ENCODE measurements around the gene STX18. TPM values are rescaled to one million over a fixed set of nuclear protein-coding genes. Genes with fewer than 3 reads are reported as not detected.
"Not testable (repeated sequence)": the region's sequence is repeated elsewhere in the genome, so short reads cannot be mapped to it uniquely, and the experiment has no call there.

The STX18 gene
- total RNA-seq, 1 experiment from 2014 or later = 18.5 TPM

DNA sequence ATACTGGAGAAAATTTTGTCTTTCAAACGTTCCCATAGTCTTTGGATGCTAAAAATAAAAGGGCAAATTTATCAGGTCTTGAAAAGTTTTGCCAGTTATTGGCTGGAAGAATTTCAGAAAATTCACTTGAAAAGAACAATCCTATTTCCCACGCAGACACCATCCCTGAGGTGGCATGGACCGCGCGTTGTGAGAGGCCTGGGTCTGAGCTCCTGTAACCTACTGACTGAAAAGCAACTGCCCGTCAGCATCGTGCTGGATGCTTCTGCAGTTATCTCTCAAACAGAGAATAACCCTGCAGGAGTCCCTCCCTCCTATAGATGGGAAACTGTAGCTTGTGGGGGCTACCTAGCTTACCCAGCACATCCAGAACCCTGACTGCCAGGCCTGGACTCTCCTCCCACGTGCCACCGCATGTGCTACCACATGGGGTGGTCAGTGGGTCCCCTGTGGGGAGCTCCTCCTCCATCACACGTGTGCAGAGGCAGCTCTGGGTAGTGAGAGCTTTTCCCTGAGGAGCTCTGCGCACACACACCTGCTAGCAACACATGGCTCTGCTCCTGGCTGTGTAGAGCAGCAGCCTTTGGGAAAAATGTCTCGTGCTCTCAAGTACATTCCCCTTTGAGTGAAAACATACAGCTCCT is 118.9 kb downstream of the STX18 start (continued):
- no peak for TF ChIP-seq ZFX (IDR thresholded peaks at IDR 0.05)
- no peak for TF ChIP-seq SRF (IDR thresholded peaks at IDR 0.05; ENCODE audit: low read depth)
- TF ChIP-seq, protein P1, sequence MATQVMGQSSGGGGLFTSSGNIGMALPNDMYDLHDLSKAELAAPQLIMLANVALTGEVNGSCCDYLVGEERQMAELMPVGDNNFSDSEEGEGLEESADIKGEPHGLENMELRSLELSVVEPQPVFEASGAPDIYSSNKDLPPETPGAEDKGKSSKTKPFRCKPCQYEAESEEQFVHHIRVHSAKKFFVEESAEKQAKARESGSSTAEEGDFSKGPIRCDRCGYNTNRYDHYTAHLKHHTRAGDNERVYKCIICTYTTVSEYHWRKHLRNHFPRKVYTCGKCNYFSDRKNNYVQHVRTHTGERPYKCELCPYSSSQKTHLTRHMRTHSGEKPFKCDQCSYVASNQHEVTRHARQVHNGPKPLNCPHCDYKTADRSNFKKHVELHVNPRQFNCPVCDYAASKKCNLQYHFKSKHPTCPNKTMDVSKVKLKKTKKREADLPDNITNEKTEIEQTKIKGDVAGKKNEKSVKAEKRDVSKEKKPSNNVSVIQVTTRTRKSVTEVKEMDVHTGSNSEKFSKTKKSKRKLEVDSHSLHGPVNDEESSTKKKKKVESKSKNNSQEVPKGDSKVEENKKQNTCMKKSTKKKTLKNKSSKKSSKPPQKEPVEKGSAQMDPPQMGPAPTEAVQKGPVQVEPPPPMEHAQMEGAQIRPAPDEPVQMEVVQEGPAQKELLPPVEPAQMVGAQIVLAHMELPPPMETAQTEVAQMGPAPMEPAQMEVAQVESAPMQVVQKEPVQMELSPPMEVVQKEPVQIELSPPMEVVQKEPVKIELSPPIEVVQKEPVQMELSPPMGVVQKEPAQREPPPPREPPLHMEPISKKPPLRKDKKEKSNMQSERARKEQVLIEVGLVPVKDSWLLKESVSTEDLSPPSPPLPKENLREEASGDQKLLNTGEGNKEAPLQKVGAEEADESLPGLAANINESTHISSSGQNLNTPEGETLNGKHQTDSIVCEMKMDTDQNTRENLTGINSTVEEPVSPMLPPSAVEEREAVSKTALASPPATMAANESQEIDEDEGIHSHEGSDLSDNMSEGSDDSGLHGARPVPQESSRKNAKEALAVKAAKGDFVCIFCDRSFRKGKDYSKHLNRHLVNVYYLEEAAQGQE (IDR thresholded peaks at IDR 0.05; ENCODE audit: low read depth) = no peak
- TF ChIP-seq, protein P2, sequence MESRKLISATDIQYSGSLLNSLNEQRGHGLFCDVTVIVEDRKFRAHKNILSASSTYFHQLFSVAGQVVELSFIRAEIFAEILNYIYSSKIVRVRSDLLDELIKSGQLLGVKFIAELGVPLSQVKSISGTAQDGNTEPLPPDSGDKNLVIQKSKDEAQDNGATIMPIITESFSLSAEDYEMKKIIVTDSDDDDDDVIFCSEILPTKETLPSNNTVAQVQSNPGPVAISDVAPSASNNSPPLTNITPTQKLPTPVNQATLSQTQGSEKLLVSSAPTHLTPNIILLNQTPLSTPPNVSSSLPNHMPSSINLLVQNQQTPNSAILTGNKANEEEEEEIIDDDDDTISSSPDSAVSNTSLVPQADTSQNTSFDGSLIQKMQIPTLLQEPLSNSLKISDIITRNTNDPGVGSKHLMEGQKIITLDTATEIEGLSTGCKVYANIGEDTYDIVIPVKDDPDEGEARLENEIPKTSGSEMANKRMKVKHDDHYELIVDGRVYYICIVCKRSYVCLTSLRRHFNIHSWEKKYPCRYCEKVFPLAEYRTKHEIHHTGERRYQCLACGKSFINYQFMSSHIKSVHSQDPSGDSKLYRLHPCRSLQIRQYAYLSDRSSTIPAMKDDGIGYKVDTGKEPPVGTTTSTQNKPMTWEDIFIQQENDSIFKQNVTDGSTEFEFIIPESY (IDR thresholded peaks at IDR 0.05; ENCODE audit: extremely low read depth, insufficient replicate concordance, low read length) = no peak
- no peak for TF ChIP-seq SIN3A (IDR thresholded peaks at IDR 0.05; ENCODE audit: low read depth)

DNA sequence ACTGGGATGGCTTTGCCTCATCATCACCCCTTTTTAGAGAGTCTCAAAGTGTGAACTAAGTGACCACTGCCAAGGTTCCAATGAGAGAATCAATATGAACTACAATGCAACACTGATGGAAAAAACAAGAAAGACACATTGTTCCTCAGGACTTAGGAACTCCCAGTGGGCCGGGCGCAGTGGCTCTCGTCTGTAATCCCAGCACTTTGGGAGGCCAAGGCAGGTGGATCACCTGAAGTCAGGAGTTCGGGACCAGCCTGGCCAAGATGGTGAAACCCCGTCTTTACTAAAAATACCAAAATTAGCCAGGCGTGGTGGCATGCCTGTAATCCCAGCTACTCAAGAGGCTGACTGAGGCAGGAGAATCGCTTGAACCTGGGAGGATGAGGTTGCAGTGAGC is 119.7 kb downstream of the STX18 start:
- intact Hi-C loops (cut with micrococcal nuclease); H3K4me3 ChIP-seq (replicated peaks in 1 of 2; ENCODE audit: low read depth in 1 of 2, low read length in 2 of 2); H3K9ac ChIP-seq (ENCODE audit: low read length); H3K4me1 ChIP-seq (ENCODE audit: control insufficient read depth in 1 of 2, insufficient read depth in 2 of 2, low read length in 2 of 2); CTCF ChIA-PET; H4K20me1 ChIP-seq (ENCODE audit: insufficient read depth); H3K9me3 ChIP-seq (ENCODE audit: control insufficient read depth in 1 of 2, insufficient read depth in 1 of 2, low read depth in 1 of 2, low read length in 2 of 2); H3K4me2 ChIP-seq (ENCODE audit: low read length); H3K27ac ChIP-seq (ENCODE audit: low read depth, low read length); H3K9me2 ChIP-seq (ENCODE audit: insufficient read depth); H2AFZ ChIP-seq (ENCODE audit: low read depth, low read length, poor library complexity, severe bottlenecking); RAD21 ChIA-PET (ENCODE audit: low non-redundant PET in 1 of 2, low total read pairs in 2 of 2, uncharacterized antibody in 2 of 2, unreplicated experiment in 2 of 2); POLR2A ChIA-PET; H3K27me3 ChIP-seq (ENCODE audit: insufficient read depth, low read length); BruUV-seq (replicated peaks); H3K36me3 ChIP-seq (ENCODE audit: control insufficient read depth in 1 of 2, insufficient read depth in 2 of 2, low read length in 2 of 2); H3K79me2 ChIP-seq (ENCODE audit: insufficient read depth, low read length); ATAC-seq; DNase-seq (ENCODE audit: low read depth, low spot score): not testable (repeated sequence)
